C4-2B (cell line): Measurements from ENCODE around the gene WSCD1.

Source experiments
- H3K27ac ChIP-seq: fragments of 450-650 bp; 2 replicates; pipeline ENCODE4 v1.5.1; 2017
- CTCF ChIP-seq: fragments of 450-650 bp; conservative IDR thresholded peaks from 2 replicates; pipeline ENCODE4 v1.5.1; 2017; ENCODE audit warnings: mild to moderate bottlenecking
- ZFX ChIP-seq: fragments of 450-650 bp; IDR thresholded peaks from 2 replicates; pipeline ENCODE4 v1.6.1; 2017

Gene WSCD1

GRCh38 chr17:6100146-6100545 is 30.0 kb downstream of the WSCD1 start:
- H3K27ac ChIP-seq = no peak overlapping the region
- TF ChIP-seq CTCF = no peak
- TF ChIP-seq ZFX = no peak

GRCh38 chr17:6100891-6101500 is 30.8 kb downstream of the WSCD1 start:
- H3K27ac ChIP-seq = no peak overlapping the region
- TF ChIP-seq ZFX (no peak), CTCF (no peak)

GRCh38 chr17:6101706-6102105 is 31.5 kb downstream of the WSCD1 start:
- H3K27ac ChIP-seq = no peak overlapping the region
- TF ChIP-seq ZFX (no peak), CTCF (no peak)

- H3K27ac ChIP-seq = no peak overlapping the region
- TF ChIP-seq ZFX = no peak
- TF ChIP-seq CTCF = no peak
Measured at GRCh38 chr17:6102615-6103014, 32.4 kb downstream of the WSCD1 start.

GRCh38 chr17:6104956-6105648 is 34.9 kb downstream of the WSCD1 start:
- TF ChIP-seq ZFX = no peak
- no peak for TF ChIP-seq CTCF
- no peak overlapping the region for H3K27ac ChIP-seq

GRCh38 chr17:6105649-6106007 is 35.4 kb downstream of the WSCD1 start:
- H3K27ac ChIP-seq = no peak overlapping the region
- TF ChIP-seq ZFX (no peak), CTCF (no peak)

GRCh38 chr17:6106212-6106611 is 36.0 kb downstream of the WSCD1 start:
- no peak for TF ChIP-seq CTCF
- TF ChIP-seq ZFX = no peak
- H3K27ac ChIP-seq = no peak overlapping the region
